Kidney (tissue), 14 donors: ENCODE measurements around the gene SELENOI. TPM values are rescaled to one million over a fixed set of nuclear protein-coding genes. Genes with fewer than 3 reads are reported as not detected.

ENCODE experiments used
- DNase-seq, 5 donors: peaks; one replicate each; pipeline ENCODE4 v3.0.0-alpha.2; 2013 to 2020
- FAIRE-seq: peaks from 2 replicates; lab custom pipeline; 2012; peaks lifted over from hg19 to GRCh38; lab: Jason Lieb, UNC
- H3K27ac ChIP-seq, 2 donors: one replicate each; pipeline ENCODE4 v1.7.0; 2013; ENCODE audit warnings: low read depth in 2 of 2, low read length in 2 of 2, inconsistent platforms in 1 of 2
- H3K27me3 ChIP-seq: one replicate; pipeline ENCODE4 v1.7.1; 2013; ENCODE audit warnings: low read length, inconsistent platforms; ENCODE audit not compliant: control insufficient read depth, insufficient read depth
- H3K36me3 ChIP-seq, 3 donors: one replicate each; pipeline versions ENCODE4 v1.7.0 to v1.7.1; 2013; ENCODE audit warnings: low read length in 3 of 3, control low read depth in 1 of 3, inconsistent platforms in 1 of 3; ENCODE audit not compliant: insufficient read depth in 3 of 3, control insufficient read depth in 2 of 3
- H3K4me1 ChIP-seq, 3 donors: one replicate each; pipeline versions ENCODE4 v1.7.0 to v1.7.1; 2013; ENCODE audit warnings: low read length in 3 of 3, inconsistent platforms in 1 of 3, low read depth in 1 of 3; ENCODE audit not compliant: control insufficient read depth in 2 of 3, insufficient read depth in 2 of 3
- H3K4me3 ChIP-seq, 3 donors: one replicate each; pipeline versions ENCODE4 v1.7.0 to v1.8.1; 2013; ENCODE audit warnings: low read length in 3 of 3, control low read depth in 1 of 3, inconsistent platforms in 1 of 3
- H3K9ac ChIP-seq, 3 donors: one replicate each; pipeline versions ENCODE4 v1.7.0 to v1.7.1; 2013; ENCODE audit warnings: low read length in 3 of 3, control low read depth in 1 of 3, inconsistent platforms in 1 of 3
- H3K9me3 ChIP-seq, 3 donors: one replicate each; pipeline versions ENCODE4 v1.7.0 to v1.7.1; 2013; ENCODE audit warnings: low read length in 3 of 3, control low read depth in 1 of 3, inconsistent platforms in 1 of 3; ENCODE audit not compliant: control insufficient read depth in 2 of 3, insufficient read depth in 1 of 3
- CTCF ChIP-seq: IDR thresholded peaks from 3 replicates; pipeline ENCODE4 v1.5.1; 2012; ENCODE audit warnings: mild to moderate bottlenecking, moderate library complexity, borderline replicate concordance; ENCODE audit not compliant: insufficient read depth; ENCODE audit errors: extremely low read depth
- intact Hi-C: fragments of 100-400 bp; cut with DNase I; formaldehyde crosslinking; loops from one replicate; pipeline ENCODE4 v1.11.1; 2022
- polyA plus RNA-seq: library from polyadenylated mRNA; stranded (reverse); fragments of 350-450 nt; fragmentation: Illumina TruSeq; extraction: RNeasy Lipid Tissue Mini Kit (QIAGEN cat#74804); gene quantifications from one replicate; pipeline ENCODE4 v1.2.3, GENCODE V29; 2014; ENCODE audit warnings: low read depth, low replicate concordance; ENCODE audit not compliant: insufficient read depth
- total RNA-seq: library from RNA; stranded (reverse); fragmentation: NEBNext Ultra II Directional; extraction: Animal tissue kit (Norgen Biotek cat#: 25700); gene quantifications from one replicate; pipeline ENCODE4 v1.2.1, GENCODE V29; 2021
- donor health status: control.
- donor health status: control.
- donor health status: control.
- donor health status: control.
- donor health status: control.
- donor health status: DM: yes; HTN: yes; CAD: no.
- donor health status: Normal renal cell carcinoma (clear cell type).

The SELENOI gene
- total and polyA plus RNA-seq, 2 donors from 2014 or later = 5.3 to 23.7 TPM

GRCh38 chr2:26432363-26432762, 86.4 kb downstream of the SELENOI start:
- DNase-seq (no peak), FAIRE-seq (no peak)
- TF ChIP-seq CTCF = no peak
- no peak overlapping the region for H3K4me3 ChIP-seq
- H3K4me1 ChIP-seq = no peaks in the 10 kb centered on the region
- H3K36me3 ChIP-seq = no peaks in the 10 kb centered on the region
- H3K9ac ChIP-seq = no peak overlapping the region
- H3K9me3 ChIP-seq = no peaks in the 10 kb centered on the region
- no peaks in the 10 kb centered on the region for H3K27me3 ChIP-seq
- intact Hi-C loops = no loop called here
- no peak overlapping the region for H3K27ac ChIP-seq

- intact Hi-C loops = no loop called here
Observed at GRCh38 chr2:26432859-26433258, 86.9 kb downstream of the SELENOI start.

GRCh38 chr2:26435106-26435505, 89.2 kb downstream of the SELENOI start:
- intact Hi-C loops = no loop called here
- no peak for TF ChIP-seq CTCF
- Histone ChIP-seq H3K9me3 (no peaks in the 10 kb centered on the region), H3K27me3 (no peaks in the 10 kb centered on the region), H3K9ac (no peak overlapping the region), H3K36me3 (no peaks in the 10 kb centered on the region), H3K4me3 (no peak overlapping the region), H3K4me1 (no peaks in the 10 kb centered on the region), H3K27ac (no peak overlapping the region)
- DNase-seq = no peak
- no peak for FAIRE-seq

More at GRCh38 chr2:26432859-26433258, 86.9 kb downstream of the SELENOI start:
- H3K4me3 ChIP-seq = no peak overlapping the region
- H3K9me3 ChIP-seq = no peaks in the 10 kb centered on the region
- no peak overlapping the region for H3K27ac ChIP-seq
- H3K9ac ChIP-seq = no peak overlapping the region
- no peaks in the 10 kb centered on the region for H3K36me3 ChIP-seq
- H3K27me3 ChIP-seq = no peaks in the 10 kb centered on the region
- DNase-seq = no peak
- no peaks in the 10 kb centered on the region for H3K4me1 ChIP-seq
- TF ChIP-seq CTCF = no peak
- no peak for FAIRE-seq

GRCh38 chr2:26438526-26438925, 92.6 kb downstream of the SELENOI start:
- TF ChIP-seq CTCF = no peak
- Histone ChIP-seq H3K4me3 (no peak overlapping the region), H3K4me1 (no peaks in the 10 kb centered on the region), H3K9ac (no peak overlapping the region), H3K9me3 (no peaks in the 10 kb centered on the region), H3K27ac (no peak overlapping the region), H3K27me3 (no peaks in the 10 kb centered on the region), H3K36me3 (no peaks in the 10 kb centered on the region)
- DNase-seq (peak in 1 of 5 donors; percentile 18), FAIRE-seq (no peak)
- intact Hi-C loops = no loop called here
